Transverse colon (tissue), 4 donors: ENCODE data around the gene MMP19. TPM values are rescaled to one million over a fixed set of nuclear protein-coding genes. Genes with fewer than 3 reads are reported as not detected.

ENCODE experiments used
- DNase-seq: peaks from one replicate; pipeline ENCODE4 v3.0.0-alpha.2; 2019
- H3K27ac ChIP-seq, 4 donors: fragments of 200-600 bp; sonication (generic); 2 replicates each; pipeline ENCODE4 v1.5.1; 2016 to 2018; ENCODE audit warnings: inconsistent platforms in 4 of 4
- H3K27me3 ChIP-seq: fragments of 200-600 bp; sonication (generic); 2 replicates; pipeline ENCODE4 v1.5.1; 2017; ENCODE audit warnings: inconsistent platforms
- H3K36me3 ChIP-seq, 4 donors: fragments of 200-600 bp; sonication (generic); 2 replicates each; pipeline ENCODE4 v1.5.1; 2017 to 2019; ENCODE audit warnings: inconsistent platforms in 4 of 4
- H3K4me1 ChIP-seq, 4 donors: fragments of 200-600 bp; sonication (generic); 2 replicates each; pipeline ENCODE4 v1.5.1; 2017 to 2020; ENCODE audit warnings: inconsistent platforms in 4 of 4
- H3K4me3 ChIP-seq, 4 donors: fragments of 200-600 bp; sonication (generic); 1 replicate in 1 of 4; 2 replicates in 3 of 4; pipeline versions ENCODE4 v1.5.1 to v1.6.1; 2017 to 2019; ENCODE audit warnings: inconsistent platforms in 4 of 4
- H3K9me3 ChIP-seq, 2 donors: fragments of 200-600 bp; sonication (generic); 2 replicates each; pipeline ENCODE4 v1.5.1; 2017 to 2019; ENCODE audit warnings: inconsistent platforms in 2 of 2
- CTCF ChIP-seq, 5 experiments: fragments of 200-600 bp in 3 of 5; fragments of 450-650 bp in 2 of 5; sonication (generic) in 3 of 5; IDR thresholded peaks; 1 replicate in 2 of 5; 2 replicates in 3 of 5; pipeline ENCODE4 v1.5.1; 2016 to 2017; ENCODE audit warnings: antibody characterized with exemption in 5 of 5, inconsistent platforms in 3 of 5, mild to moderate bottlenecking in 2 of 5, moderate library complexity in 1 of 5
- EP300 ChIP-seq: sonication (generic); formaldehyde crosslinking; IDR thresholded peaks from one replicate; pipeline ENCODE4 v1.6.1; 2017; ENCODE audit warnings: antibody characterized with exemption, low read depth
- POLR2A ChIP-seq: fragments of 450-650 bp; IDR thresholded peaks from one replicate; pipeline ENCODE4 v1.6.1; 2016; ENCODE audit warnings: antibody characterized with exemption, mild to moderate bottlenecking, moderate library complexity
- POLR2AphosphoS5 ChIP-seq, 3 donors: sonication (generic); formaldehyde crosslinking; IDR thresholded peaks; one replicate each; pipeline ENCODE4 v1.6.1; 2016; ENCODE audit warnings: antibody characterized with exemption in 3 of 3
- WGBS, 2 donors: methylation state at CpG; one replicate each; pipeline ENCODE4 v1.1.5; 2018; ENCODE audit warnings: low coverage in 1 of 2; 5-methylcytosine and 5-hydroxymethylcytosine counted together
- in situ Hi-C, 4 donors: fragments of 200-750 bp; cut with MboI; loops; one replicate each; pipeline versions ENCODE4 v1.15.0 to v1.15.1; 2017; ENCODE audit warnings: low sequenced_read_pairs in 3 of 4, low pct_ligation_motif_present in 1 of 4, low pct_unique_long_range_greater_than_20kb in 1 of 4
- intact Hi-C: fragments of 100-400 bp; cut with DNase I; formaldehyde crosslinking; loops from one replicate; pipeline ENCODE4 v1.15.1; 2023; ENCODE audit warnings: low total_unique reads
- total RNA-seq, 4 donors: library from RNA; depleted of rRNA; stranded (reverse); fragments of >200 nt; gene quantifications; one replicate each; pipeline ENCODE4 v1.1.0, GENCODE V29; 2016

MMP19 gene
- total RNA-seq, 4 donors from 2014 or later: 5.2 to 29.2 (median 14.8) TPM

GRCh38 chr12:55809274-55809673 is 33.5 kb downstream of the MMP19 start:
- no peak for DNase-seq
- H3K4me1 ChIP-seq: peaks cover 0 to 15% (median 2%) of the 10 kb centered on the region in 4 donors
- H3K4me3 ChIP-seq: no peak overlapping the region
- in situ Hi-C loops (loop anchor here in 2 of 4 donors (10.0 to 25.0 kb wide), 2 partner anchors 54 to 128 kb away; partner anchors contain the start of genes DGKA (in 1 of the 2) and PYM1 (in 1 of the 2)), intact Hi-C loops (no loop called here)
- 92 to 100% methylated on average over 1 to 5 of the region's 5 CpGs for WGBS, 2 donors
- H3K9me3 ChIP-seq: no peaks in the 10 kb centered on the region
- H3K36me3 ChIP-seq: peaks cover 0 to 21% (median 2%) of the 10 kb centered on the region in 4 donors
- H3K27me3 ChIP-seq: no peaks in the 10 kb centered on the region
- no peak overlapping the region for H3K27ac ChIP-seq
- TF ChIP-seq CTCF (IDR thresholded peaks at IDR 0.05) (no peak), EP300 (no peak), POLR2A (no peak), POLR2AphosphoS5 (IDR thresholded peaks at IDR 0.05) (no peak)

- intact Hi-C loops (no loop called here), in situ Hi-C loops (loop anchor here in 2 of 4 donors (10.0 to 25.0 kb wide), 2 partner anchors 52 to 130 kb away; partner anchors contain the start of genes DGKA (in 1 of the 2) and PYM1 (in 1 of the 2))
- Histone ChIP-seq H3K9me3 (no peaks in the 10 kb centered on the region), H3K4me1 (peaks cover 0 to 3% (median under 1%) of the 10 kb centered on the region in 4 donors), H3K27me3 (no peaks in the 10 kb centered on the region), H3K27ac (no peak overlapping the region), H3K4me3 (no peak overlapping the region), H3K36me3 (peaks cover 0 to 33% (median 4%) of the 10 kb centered on the region in 4 donors)
- 77 to 87% methylated on average over 7 to 8 of the region's 8 CpGs for WGBS, 2 donors
- DNase-seq: no peak
- TF ChIP-seq POLR2A: no peak
- TF ChIP-seq EP300: no peak
- no peak for TF ChIP-seq CTCF (IDR thresholded peaks at IDR 0.05)
- no peak for TF ChIP-seq POLR2AphosphoS5 (IDR thresholded peaks at IDR 0.05)
Measured at GRCh38 chr12:55806982-55807381, 35.8 kb downstream of the MMP19 start.

GRCh38 chr12:55797550-55797949 is 45.2 kb downstream of the MMP19 start:
- peaks cover 0 to 71% (median 38%) of the 10 kb centered on the region in 4 donors for H3K36me3 ChIP-seq

More at GRCh38 chr12:55797550-55797949, 45.2 kb downstream of the MMP19 start:
- Histone ChIP-seq H3K4me1 (peaks cover 0 to 7% (median 0%) of the 10 kb centered on the region in 4 donors), H3K27me3 (no peaks in the 10 kb centered on the region), H3K27ac (no peak overlapping the region), H3K4me3 (no peak overlapping the region), H3K9me3 (no peaks in the 10 kb centered on the region)
- TF ChIP-seq POLR2A (no peak), CTCF (IDR thresholded peaks at IDR 0.05) (no peak), POLR2AphosphoS5 (IDR thresholded peaks at IDR 0.05) (no peak), EP300 (no peak)
- in situ Hi-C loops: loop anchor here in 1 of 4 donors (5.0 kb wide), 1 partner anchor 50 kb away; no protein-coding TSS in a partner anchor
- 75 to 86% methylated on average over 4 of the region's 4 CpGs for WGBS, 2 donors
- no peak for DNase-seq
- intact Hi-C loops: loop anchor here (10.0 kb wide), 1 partner anchor 53 kb away; the partner anchor contains the start of gene GDF11
